ENCODE measurements around the gene CCT2.

The CCT2 gene

GRCh38 chr12:69570000-69570516, 15.2 kb upstream of the CCT2 start:
- Histone ChIP-seq H3K79me2 (no peaks in the 10 kb centered on the region), H3K4me3 (ENCODE audit: low read depth, low read length) (no peak overlapping the region), H3K36me3 (ENCODE audit: control insufficient read depth, insufficient read depth, low read length) (no peaks in the 10 kb centered on the region), H3K9ac (no peak overlapping the region), H3K27ac (no peak overlapping the region), H3K9me3 (ENCODE audit: control insufficient read depth, low read length) (no peaks in the 10 kb centered on the region), H2AFZ (no peak overlapping the region), H3K27me3 (ENCODE audit: control insufficient read depth, insufficient read depth, low read length) (no peaks in the 10 kb centered on the region), H3K4me1 (no peaks in the 10 kb centered on the region), H3K4me2 (ENCODE audit: low read length) (no peak overlapping the region)
- no peak for TF ChIP-seq CTCF (IDR thresholded peaks at IDR 0.05)

GRCh38 chr12:69570545-69571399, 14.5 kb upstream of the CCT2 start:
- Histone ChIP-seq H3K4me3 (ENCODE audit: low read depth, low read length) (no peak overlapping the region), H3K4me2 (ENCODE audit: low read length) (no peak overlapping the region), H2AFZ (no peak overlapping the region), H3K9me3 (ENCODE audit: control insufficient read depth, low read length) (no peaks in the 10 kb centered on the region), H3K27me3 (ENCODE audit: control insufficient read depth, insufficient read depth, low read length) (no peaks in the 10 kb centered on the region), H3K36me3 (ENCODE audit: control insufficient read depth, insufficient read depth, low read length) (no peaks in the 10 kb centered on the region), H3K4me1 (no peaks in the 10 kb centered on the region), H3K79me2 (no peaks in the 10 kb centered on the region), H3K27ac (no peak overlapping the region), H3K9ac (no peak overlapping the region)
- TF ChIP-seq CTCF (IDR thresholded peaks at IDR 0.05): peak; percentile 81

- Histone ChIP-seq H3K9me3 (ENCODE audit: control insufficient read depth, low read length) (no peaks in the 10 kb centered on the region), H3K4me3 (ENCODE audit: low read depth, low read length) (no peak overlapping the region), H2AFZ (no peak overlapping the region), H3K27me3 (ENCODE audit: control insufficient read depth, insufficient read depth, low read length) (no peaks in the 10 kb centered on the region), H3K79me2 (no peaks in the 10 kb centered on the region), H3K9ac (no peak overlapping the region), H3K36me3 (ENCODE audit: control insufficient read depth, insufficient read depth, low read length) (no peaks in the 10 kb centered on the region), H3K27ac (no peak overlapping the region), H3K4me2 (ENCODE audit: low read length) (no peak overlapping the region), H3K4me1 (no peaks in the 10 kb centered on the region)
- TF ChIP-seq CTCF (IDR thresholded peaks at IDR 0.05): no peak
These were observed 9.9 kb upstream of the CCT2 start for GRCh38 chr12:69575346-69575745.

- no peak overlapping the region for H2AFZ ChIP-seq
- H3K4me1 ChIP-seq: peaks cover 4% of the 10 kb centered on the region
- H3K27ac ChIP-seq: no peak overlapping the region
- no peak overlapping the region for H3K4me3 ChIP-seq (ENCODE audit: low read depth, low read length)
- H3K4me2 ChIP-seq (ENCODE audit: low read length): no peak overlapping the region
- no peaks in the 10 kb centered on the region for H3K36me3 ChIP-seq (ENCODE audit: control insufficient read depth, insufficient read depth, low read length)
- no peak for TF ChIP-seq CTCF (IDR thresholded peaks at IDR 0.05)
- H3K27me3 ChIP-seq (ENCODE audit: control insufficient read depth, insufficient read depth, low read length): no peaks in the 10 kb centered on the region
- no peak overlapping the region for H3K9ac ChIP-seq
- no peaks in the 10 kb centered on the region for H3K79me2 ChIP-seq
- H3K9me3 ChIP-seq (ENCODE audit: control insufficient read depth, low read length): no peaks in the 10 kb centered on the region
These were observed 7.0 kb upstream of the CCT2 start for GRCh38 chr12:69578283-69578682.

GRCh38 chr12:69579029-69579428, 6.2 kb upstream of the CCT2 start:
- H3K27me3 ChIP-seq (ENCODE audit: control insufficient read depth, insufficient read depth, low read length): no peaks in the 10 kb centered on the region
- no peak for TF ChIP-seq CTCF (IDR thresholded peaks at IDR 0.05)
- H3K4me2 ChIP-seq (ENCODE audit: low read length): no peak overlapping the region
- no peak overlapping the region for H2AFZ ChIP-seq
- H3K79me2 ChIP-seq: no peaks in the 10 kb centered on the region
- H3K4me1 ChIP-seq: peaks cover 4% of the 10 kb centered on the region
- H3K9ac ChIP-seq: no peak overlapping the region
- H3K27ac ChIP-seq: no peak overlapping the region
- no peak overlapping the region for H3K4me3 ChIP-seq (ENCODE audit: low read depth, low read length)
- H3K9me3 ChIP-seq (ENCODE audit: control insufficient read depth, low read length): no peaks in the 10 kb centered on the region
- H3K36me3 ChIP-seq (ENCODE audit: control insufficient read depth, insufficient read depth, low read length): no peaks in the 10 kb centered on the region
